IMR-90 (cell line): ENCODE measurements around the gene LRRC14B. TPM values are rescaled to one million over a fixed set of nuclear protein-coding genes. Genes with fewer than 3 reads are reported as not detected.

ENCODE experiments used
- ATAC-seq: fragments of 200-7000 bp; cut with Tn5 transposase; 2 replicates; pipeline ENCODE4 v1.9.1; 2020; ENCODE audit warnings: low read depth, mild to moderate bottlenecking, moderate library complexity
- BruUV-seq: library from RNA; stranded (reverse); fragments of 400-500 nt; replicated peaks from 2 replicates; lab custom pipeline; 2021; lab: Mats Ljungman, UMichigan
- CTCF ChIA-PET: fragments of 300-600 bp; formaldehyde crosslinking; extraction: SDS; loops from one replicate; lab custom pipeline; 2021; ENCODE audit warnings: antibody characterized with exemption; lab: Yijun Ruan, JAX
- POLR2A ChIA-PET: fragments of 300-600 bp; sonication (Branson Sonifier 250); formaldehyde crosslinking; loops from one replicate; lab custom pipeline; 2022; ENCODE audit warnings: antibody characterized with exemption; ENCODE audit not compliant: unreplicated experiment; lab: Charles Lee
- DNase-seq: peaks from one replicate; pipeline ENCODE4 v3.0.0; 2013
- H2AFZ ChIP-seq: replicated peaks from 2 replicates; pipeline ENCODE3; 2013; ENCODE audit warnings: low read length, mild to moderate bottlenecking; ENCODE audit not compliant: poor library complexity
- H2AK5ac ChIP-seq: 2 replicates; pipeline ENCODE4 v1.6.1; 2013; ENCODE audit warnings: low read depth, low read length, inconsistent platforms
- H2AK9ac ChIP-seq: replicated peaks from 2 replicates; pipeline ENCODE3; 2013; ENCODE audit warnings: mild to moderate bottlenecking, low read depth, low read length, moderate library complexity; ENCODE audit not compliant: poor library complexity
- H2BK120ac ChIP-seq: 2 replicates; pipeline ENCODE4 v1.6.1; 2013; ENCODE audit warnings: low read depth, low read length, inconsistent platforms
- H2BK15ac ChIP-seq: 3 replicates; pipeline ENCODE4 v1.6.1; 2013; ENCODE audit warnings: low read depth, low read length, inconsistent platforms
- H2BK20ac ChIP-seq: 2 replicates; pipeline ENCODE4 v1.6.1; 2013; ENCODE audit warnings: low read depth, mild to moderate bottlenecking, inconsistent platforms, low read length, moderate library complexity
- H2BK5ac ChIP-seq: 2 replicates; pipeline ENCODE4 v1.6.1; 2013; ENCODE audit warnings: mild to moderate bottlenecking, low read depth, low read length, inconsistent platforms; ENCODE audit not compliant: poor library complexity, severe bottlenecking
- H3K14ac ChIP-seq: replicated peaks from 2 replicates; pipeline ENCODE4 v1.6.1; 2013; ENCODE audit warnings: low read depth, low read length, inconsistent platforms
- H3K18ac ChIP-seq: 2 replicates; pipeline ENCODE4 v1.6.1; 2013; ENCODE audit warnings: low read depth, low read length, control low read depth
- H3K23ac ChIP-seq: 2 replicates; pipeline ENCODE4 v1.6.1; 2013; ENCODE audit warnings: low read depth, low read length, inconsistent platforms
- H3K27ac ChIP-seq: 2 replicates; pipeline ENCODE4 v1.5.1; 2013; ENCODE audit warnings: mild to moderate bottlenecking, control low read depth, low read length; ENCODE audit not compliant: insufficient read depth
- H3K27me3 ChIP-seq: 2 replicates; pipeline ENCODE4 v1.6.1; 2013; ENCODE audit warnings: low read length; ENCODE audit not compliant: control insufficient read depth, insufficient read depth
- H3K36me3 ChIP-seq: 2 replicates; pipeline ENCODE4 v1.6.1; 2013; ENCODE audit warnings: low read length, mixed read lengths; ENCODE audit not compliant: control insufficient read depth, insufficient read depth
- H3K4ac ChIP-seq: 2 replicates; pipeline ENCODE4 v1.6.1; 2013; ENCODE audit warnings: low read depth, low read length, inconsistent platforms
- H3K4me1 ChIP-seq: 2 replicates; pipeline ENCODE4 v1.6.1; 2013; ENCODE audit warnings: low read length, mixed read lengths; ENCODE audit not compliant: control insufficient read depth, insufficient read depth
- H3K4me2 ChIP-seq: 2 replicates; pipeline ENCODE4 v1.6.1; 2013; ENCODE audit warnings: low read depth, mild to moderate bottlenecking, control low read depth, low read length, moderate library complexity
- H3K4me3 ChIP-seq: 2 replicates; pipeline ENCODE4 v1.5.1; 2013; ENCODE audit warnings: low read depth, mild to moderate bottlenecking, control low read depth, low read length, moderate library complexity; ENCODE audit not compliant: insufficient read depth
- H3K56ac ChIP-seq: 2 replicates; pipeline ENCODE4 v1.6.1; 2013; ENCODE audit warnings: low read length, inconsistent platforms; ENCODE audit not compliant: insufficient read depth; ENCODE audit errors: extremely low read depth
- H3K79me1 ChIP-seq, 2 experiments: 2 replicates each; pipeline ENCODE4 v1.6.1; 2013; ENCODE audit warnings: low read length in 2 of 2, inconsistent platforms in 1 of 2, low read depth in 1 of 2
- H3K9ac ChIP-seq: 2 replicates; pipeline ENCODE4 v1.6.1; 2013; ENCODE audit warnings: low read depth, low read length, control low read depth
- H3K9me1 ChIP-seq: 2 replicates; pipeline ENCODE4 v1.6.1; 2013; ENCODE audit warnings: low read length, inconsistent platforms; ENCODE audit not compliant: insufficient read depth
- H3K9me3 ChIP-seq: 2 replicates; pipeline ENCODE4 v1.6.1; 2013; ENCODE audit warnings: low read length; ENCODE audit not compliant: control insufficient read depth, insufficient read depth
- H4K20me1 ChIP-seq: 2 replicates; pipeline ENCODE4 v1.6.1; 2013; ENCODE audit warnings: low read length, inconsistent platforms; ENCODE audit not compliant: insufficient read depth
- H4K5ac ChIP-seq: 2 replicates; pipeline ENCODE4 v1.6.1; 2013; ENCODE audit warnings: mild to moderate bottlenecking, low read depth, low read length, control low read depth
- H4K8ac ChIP-seq, 2 experiments: 2 replicates each; pipeline ENCODE4 v1.6.1; 2013; ENCODE audit warnings: low read depth in 2 of 2, low read length in 2 of 2, control low read depth in 1 of 2, inconsistent platforms in 1 of 2
- H4K91ac ChIP-seq: 2 replicates; pipeline ENCODE4 v1.6.1; 2013; ENCODE audit warnings: low read depth, low read length, inconsistent platforms; ENCODE audit not compliant: insufficient read depth
- BHLHE40 ChIP-seq: fragments of 150-350 bp; IDR thresholded peaks from 2 replicates; pipeline ENCODE4 v1.6.1; 2016; ENCODE audit warnings: mild to moderate bottlenecking, low read depth, low read length
- CEBPB ChIP-seq: IDR thresholded peaks from 2 replicates; pipeline ENCODE4 v1.6.1; 2012; ENCODE audit warnings: low read depth, low read length, improper control_type of control experiment
- CTCF ChIP-seq: conservative IDR thresholded peaks from 2 replicates; pipeline ENCODE4 v1.5.1; 2012; ENCODE audit warnings: mild to moderate bottlenecking, low read depth, low read length, improper control_type of control experiment
- ELK1 ChIP-seq: fragments of 150-350 bp; IDR thresholded peaks from 2 replicates; pipeline ENCODE4 v1.6.1; 2016; ENCODE audit warnings: low read depth, mild to moderate bottlenecking, low read length, moderate library complexity, borderline replicate concordance
- FOS ChIP-seq: fragments of 150-350 bp; IDR thresholded peaks from 2 replicates; pipeline ENCODE4 v1.6.1; 2016; ENCODE audit warnings: low read depth, low read length
- MAFK ChIP-seq: IDR thresholded peaks from 2 replicates; pipeline ENCODE4 v1.6.1; 2012; ENCODE audit warnings: low read depth, low read length, improper control_type of control experiment
- MXI1 ChIP-seq: IDR thresholded peaks from 2 replicates; pipeline ENCODE4 v1.6.1; 2012; ENCODE audit warnings: low read depth, mild to moderate bottlenecking, low read length, moderate library complexity, borderline replicate concordance
- NFE2L2 ChIP-seq: fragments of 150-350 bp; IDR thresholded peaks from 2 replicates; pipeline ENCODE4 v1.6.1; 2016; ENCODE audit warnings: low read depth, mild to moderate bottlenecking, low read length
- POLR2A ChIP-seq: IDR thresholded peaks from 2 replicates; pipeline ENCODE4 v1.6.1; 2012; ENCODE audit warnings: mild to moderate bottlenecking, low read depth, low read length
- RAD21 ChIP-seq: IDR thresholded peaks from 2 replicates; pipeline ENCODE4 v1.6.1; 2012; ENCODE audit warnings: low read length, improper control_type of control experiment
- RCOR1 ChIP-seq: IDR thresholded peaks from 2 replicates; pipeline ENCODE4 v1.6.1; 2012; ENCODE audit warnings: mild to moderate bottlenecking, low read length, improper control_type of control experiment; ENCODE audit not compliant: insufficient replicate concordance
- RFX5 ChIP-seq: IDR thresholded peaks from 2 replicates; pipeline ENCODE4 v1.8.0; 2012; ENCODE audit warnings: low read depth, mild to moderate bottlenecking, low read length, moderate library complexity
- SMC3 ChIP-seq: fragments of 150-350 bp; IDR thresholded peaks from 2 replicates; pipeline ENCODE4 v1.6.1; 2016; ENCODE audit warnings: low read depth, mild to moderate bottlenecking, antibody characterized with exemption, low read length, moderate library complexity
- USF2 ChIP-seq: fragments of 150-350 bp; IDR thresholded peaks from 2 replicates; pipeline ENCODE4 v1.6.1; 2017; ENCODE audit warnings: mild to moderate bottlenecking, antibody characterized with exemption, low read length, low read depth
- dilution Hi-C: fragments of 300-500 bp; cut with HindIII; formaldehyde crosslinking; loops from one replicate; pipeline ENCODE4 v1.14.3; 2018; ENCODE audit warnings: low sequenced_read_pairs; ENCODE audit not compliant: unreplicated experiment
- in situ Hi-C: fragments of 300-500 bp; cut with MboI; formaldehyde crosslinking; loops from 3 replicates; pipeline ENCODE4 v1.14.3; 2019; ENCODE audit warnings: low sequenced_read_pairs, inconsistent platforms, mixed read lengths
- intact Hi-C: fragments of 100-400 bp; cut with micrococcal nuclease; formaldehyde crosslinking; loops from 2 replicates; pipeline ENCODE4 v1.10.0; 2022
- polyA plus RNA-seq, 3 experiments: library from polyadenylated mRNA; depleted of rRNA; stranded (reverse); fragments of >200 nt; gene quantifications; 2 replicates each; pipeline ENCODE4 v1.2.3, GENCODE V29; 2012; ENCODE audit warnings: low replicate concordance in 1 of 3
- total RNA-seq: library from RNA; depleted of rRNA; stranded (reverse); fragments of >200 nt; gene quantifications from 2 replicates; pipeline ENCODE4 v1.2.3, GENCODE V29; 2012

LRRC14B gene
- total and polyA plus RNA-seq, 2 of the 4 experiments (the other 2 are of a cell fraction), result not detected

DNA sequence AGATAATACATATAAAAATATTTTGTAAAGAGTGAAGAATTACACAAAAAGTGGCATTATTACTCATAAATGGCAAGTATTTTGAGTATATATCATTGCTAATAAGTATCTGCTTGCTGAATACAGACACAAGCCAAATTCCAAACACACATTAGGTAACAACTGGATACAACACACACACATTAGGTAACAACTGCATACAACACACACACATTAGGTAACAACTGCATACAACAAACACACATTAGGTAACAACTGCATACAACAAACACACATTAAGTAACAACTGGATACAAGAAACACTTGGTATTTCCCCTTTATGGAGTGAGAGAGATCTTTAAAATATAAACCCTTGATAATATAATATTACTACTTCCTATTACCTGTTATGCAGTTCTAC, 13.2 kb downstream of the LRRC14B start:
- Histone ChIP-seq H3K18ac (no peak overlapping the region), H3K4me3 (no peak overlapping the region), H3K23ac (no peak overlapping the region), H3K4ac (no peak overlapping the region), H2AK5ac (no peak overlapping the region), H3K9ac (no peak overlapping the region), H3K9me1 (peaks cover 6% of the 10 kb centered on the region; the same call in 1 of the 2 replicates), H3K4me2 (no peak overlapping the region), H4K20me1 (peaks cover 30% of the 10 kb centered on the region), H3K4me1 (0 out of 2 replicates have a peak, but pooled peaks cover 2% of the 10 kb centered on the region), H4K8ac (no peak overlapping the region), H2BK5ac (no peak overlapping the region), H3K79me1 (peaks cover 25 to 31% of the 10 kb centered on the region in 2 experiments), H4K91ac (no peak overlapping the region), H3K14ac (no peak overlapping the region), H2AK9ac (no peak overlapping the region), H3K56ac (no peak overlapping the region), H2AFZ (no peak overlapping the region), H3K9me3 (no peaks in the 10 kb centered on the region), H2BK15ac (no peak overlapping the region), H2BK120ac (no peak overlapping the region), H2BK20ac (no peak overlapping the region), H3K27me3 (no peaks in the 10 kb centered on the region), H4K5ac (no peak overlapping the region), H3K27ac (no peak overlapping the region), H3K36me3 (peaks cover 16% of the 10 kb centered on the region)
- BruUV-seq, result no TSS peak
- intact Hi-C loops, result no loop called here
- ATAC-seq (no peak), DNase-seq (no peak)
- dilution Hi-C loops, result no loop called here
- TF ChIP-seq SMC3, result no peak
- no peak for TF ChIP-seq CEBPB
- no peak for TF ChIP-seq POLR2A
- TF ChIP-seq ELK1, result no peak
- no peak for TF ChIP-seq RAD21
- no peak for TF ChIP-seq FOS
- no peak for TF ChIP-seq USF2
- no peak for TF ChIP-seq MAFK
- TF ChIP-seq NFE2L2, result no peak
- no peak for TF ChIP-seq MXI1
- TF ChIP-seq RFX5, result no peak
- no peak for TF ChIP-seq CTCF
- TF ChIP-seq BHLHE40, result no peak
- no peak for TF ChIP-seq RCOR1
- CTCF ChIA-PET, result no interaction called here
- POLR2A ChIA-PET, result no interaction called here
- in situ Hi-C loops, result no loop called here
